A204.1 (cell line): ENCODE measurements around the gene PRDM11.

ENCODE experiments used
- FAIRE-seq: peaks from 2 replicates; lab custom pipeline; 2012; peaks lifted over from hg19 to GRCh38; lab: Jason Lieb, UNC

PRDM11 gene

GRCh38 chr11:45266676-45267020, 120.2 kb downstream of the PRDM11 start:
- no peak for FAIRE-seq

GRCh38 chr11:45267052-45267451, 120.6 kb downstream of the PRDM11 start:
- FAIRE-seq: no peak

- no peak for FAIRE-seq
Measured at GRCh38 chr11:45267652-45268299, 121.3 kb downstream of the PRDM11 start.

- no peak for FAIRE-seq
Measured at GRCh38 chr11:45269678-45270077, 123.2 kb downstream of the PRDM11 start.

- FAIRE-seq: no peak
Measured at GRCh38 chr11:45270946-45271716, 124.7 kb downstream of the PRDM11 start.

- no peak for FAIRE-seq
Measured at GRCh38 chr11:45272701-45273100, 126.3 kb downstream of the PRDM11 start.

GRCh38 chr11:45273509-45273908, 127.1 kb downstream of the PRDM11 start:
- no peak for FAIRE-seq

- FAIRE-seq: no peak
Measured at GRCh38 chr11:45274206-45274605, 127.8 kb downstream of the PRDM11 start.

GRCh38 chr11:45275828-45276227, 129.4 kb downstream of the PRDM11 start:
- no peak for FAIRE-seq

- no peak for FAIRE-seq
Measured at GRCh38 chr11:45278714-45279113, 132.3 kb downstream of the PRDM11 start.

GRCh38 chr11:45279645-45280044, 133.2 kb downstream of the PRDM11 start:
- no peak for FAIRE-seq

- no peak for FAIRE-seq
Measured at GRCh38 chr11:45280449-45280848, 134.0 kb downstream of the PRDM11 start.

GRCh38 chr11:45282081-45282480, 135.6 kb downstream of the PRDM11 start:
- FAIRE-seq: no peak
